SKM-1 treated with dmso at 0.1 percent for 144 hours (cell line): ENCODE measurements around the gene STX8.
"Not testable (repeated sequence)": the region's sequence is repeated elsewhere in the genome, so short reads cannot be mapped to it uniquely, and the experiment has no call there.

Source experiments
- DNase-seq: peaks from one replicate; lab custom pipeline; 2025; ENCODE audit not compliant: unreplicated experiment; lab: John Stamatoyannopoulos, UW

The STX8 gene

DNA sequence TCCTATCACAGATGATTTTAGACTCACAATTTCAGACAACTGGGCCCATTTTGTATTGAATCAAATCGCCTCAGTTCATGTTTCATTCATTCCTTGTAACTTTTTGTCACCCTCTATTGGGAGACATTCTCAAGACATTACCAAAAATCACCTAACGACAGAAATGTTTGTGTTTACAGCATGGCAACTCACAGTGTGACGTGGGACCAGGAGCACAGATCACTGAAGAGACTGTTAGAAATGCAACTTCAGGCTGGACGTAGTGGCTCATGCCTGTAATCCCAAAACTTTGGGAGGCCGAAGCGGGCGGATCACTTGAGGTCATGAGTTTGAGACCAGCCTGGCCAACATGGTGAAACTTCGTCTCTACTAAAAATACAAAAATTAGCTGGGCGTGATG lies 304.7 kb downstream of the STX8 start:
- DNase-seq, result no peak

DNA sequence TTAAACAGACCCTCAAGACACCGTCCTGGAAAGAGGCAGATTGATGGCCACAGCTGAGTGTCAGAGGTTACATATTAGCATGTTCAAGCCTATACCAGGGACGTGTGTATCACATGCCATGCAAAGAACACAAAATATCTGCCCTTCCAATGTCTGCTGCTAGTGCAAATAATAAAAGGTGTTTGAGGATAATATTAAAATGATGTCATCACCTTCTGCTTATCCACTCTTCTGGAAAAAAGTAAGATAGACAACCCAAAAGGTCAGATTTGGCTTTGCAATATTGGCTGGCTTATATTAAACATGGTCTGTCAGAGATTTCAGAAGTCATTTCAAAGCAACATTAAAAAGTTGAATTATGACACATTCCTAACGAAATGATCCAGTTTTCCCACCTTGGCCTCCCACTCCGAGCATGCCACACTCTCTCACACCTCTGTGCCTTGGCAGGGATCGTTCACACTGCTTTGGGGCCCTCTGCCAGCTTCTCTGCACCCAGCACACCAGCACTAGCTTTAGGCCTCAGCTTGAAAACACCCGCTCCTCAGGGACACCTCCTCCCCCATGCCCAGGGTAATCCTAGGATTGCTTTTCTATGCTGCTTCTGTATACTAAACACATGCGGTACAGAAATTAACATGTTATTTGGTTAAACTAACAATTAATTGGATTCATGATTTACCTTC lies 306.1 kb downstream of the STX8 start:
- no peak for DNase-seq

- DNase-seq, result no peak
Measured at GRCh38 chr17:9268546-9268945, 307.1 kb downstream of the STX8 start.

- DNase-seq, result no peak
Measured at GRCh38 chr17:9266697-9267117, 308.9 kb downstream of the STX8 start.

- no peak for DNase-seq
Measured at GRCh38 chr17:9266031-9266680, 309.5 kb downstream of the STX8 start.

DNA sequence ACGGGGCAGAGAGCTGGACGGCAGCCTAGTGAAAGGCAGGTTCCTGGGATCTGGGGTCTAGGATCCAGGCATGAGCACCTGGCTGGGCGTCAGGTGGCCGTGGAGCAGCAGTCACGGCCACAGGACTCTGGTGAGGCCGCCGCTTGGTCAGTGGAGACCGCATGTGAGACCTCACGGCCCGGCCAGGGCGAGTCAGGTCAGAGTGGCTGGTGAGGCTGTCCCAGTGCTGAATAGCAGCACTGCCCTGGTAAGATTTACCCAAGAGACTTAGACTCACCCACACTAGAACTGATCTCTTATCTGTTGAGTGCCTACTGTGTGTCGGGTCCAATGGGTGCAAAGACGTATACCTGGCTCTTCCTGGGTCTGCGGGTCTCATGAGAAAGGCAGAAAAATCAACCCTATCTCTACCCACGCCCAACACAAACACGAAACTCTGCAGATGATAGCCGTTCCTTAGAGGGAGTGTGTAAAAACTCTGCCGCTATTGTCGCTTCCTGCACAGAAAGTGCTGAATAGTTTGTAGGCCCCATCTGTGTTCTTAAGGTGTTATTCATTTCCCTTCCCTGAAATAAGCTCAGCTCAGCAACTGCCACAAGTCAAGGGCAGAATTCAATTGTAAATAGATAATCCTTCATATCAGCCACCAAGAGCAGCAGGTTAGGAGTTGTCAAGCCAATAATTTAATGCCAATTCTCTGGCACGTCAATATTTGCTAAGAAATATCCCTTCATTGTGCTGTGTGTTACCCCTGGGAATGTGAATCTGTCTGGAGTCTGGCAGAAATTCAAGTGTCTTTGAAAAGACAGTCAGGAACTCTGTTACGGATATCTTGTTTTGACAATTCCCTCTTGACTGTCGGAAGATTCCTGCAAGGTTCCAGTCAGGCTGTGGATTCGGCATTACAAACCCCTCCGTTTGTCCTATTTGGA lies 314.3 kb downstream of the STX8 start:
- DNase-seq, result no peak

DNA sequence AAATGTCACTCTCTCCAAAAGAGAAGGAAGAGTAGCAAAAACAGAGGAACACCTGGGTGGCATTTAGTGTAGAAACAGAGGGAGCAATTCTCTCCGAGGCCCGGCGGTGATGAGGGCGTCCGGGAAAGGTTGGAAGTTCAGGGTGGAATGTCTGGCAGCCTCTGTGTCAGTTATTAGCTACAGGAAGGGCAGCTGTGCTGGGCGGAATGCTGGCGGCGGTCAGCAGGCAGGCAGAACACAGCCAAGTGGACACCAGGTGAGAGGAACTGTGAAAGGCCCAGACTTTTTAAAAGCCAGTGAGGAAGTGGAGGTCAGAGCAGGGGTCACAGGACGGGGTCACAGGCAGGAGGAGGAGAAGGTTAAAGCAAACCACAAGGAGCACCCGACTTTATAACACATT lies 316.2 kb downstream of the STX8 start:
- no peak for DNase-seq

DNA sequence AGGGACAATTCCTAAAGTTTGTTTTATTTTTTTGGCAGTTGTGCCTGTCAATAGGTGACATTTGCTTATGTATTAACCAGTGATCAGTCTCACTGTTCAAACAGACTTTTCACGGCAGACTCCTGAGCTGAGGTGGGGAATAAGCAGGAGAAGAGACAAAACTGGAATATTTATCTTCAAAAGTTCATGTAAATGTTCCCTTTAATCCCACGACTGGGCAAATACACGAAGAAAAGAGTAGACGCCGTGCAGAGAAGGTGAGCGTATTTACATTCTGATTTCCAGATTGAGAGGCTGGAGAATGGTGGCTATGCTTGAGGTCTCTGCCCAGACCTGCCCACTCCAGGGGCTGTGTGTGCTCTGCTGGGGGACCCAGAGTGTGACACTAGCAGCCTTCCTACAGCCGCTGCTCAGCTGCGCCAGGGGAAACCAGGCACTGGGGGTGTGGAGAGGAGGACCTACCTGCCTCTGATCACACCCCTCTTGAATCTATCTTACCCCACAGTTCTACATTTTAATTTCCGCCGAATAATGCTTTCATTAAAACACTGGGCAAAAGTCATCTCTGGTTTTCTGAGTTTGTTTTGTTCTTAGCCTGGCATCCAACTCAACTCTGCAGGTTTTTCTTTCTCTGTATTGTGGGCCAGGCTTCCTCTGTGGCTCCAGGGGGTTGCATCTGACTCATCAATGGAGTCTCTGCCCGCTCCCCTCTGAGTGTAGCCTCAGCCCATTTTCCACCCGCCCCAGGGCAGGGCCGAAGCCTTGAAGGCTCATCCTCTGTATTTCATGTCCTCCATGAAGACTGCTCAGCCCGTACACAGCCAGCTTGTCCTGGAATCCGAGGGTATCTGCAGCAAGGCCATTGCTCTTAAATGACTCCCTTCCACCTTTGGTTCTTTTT lies 317.3 kb downstream of the STX8 start:
- DNase-seq, result no peak

GRCh38 chr17:9257630-9257965 lies 318.0 kb downstream of the STX8 start:
- DNase-seq, result not testable (repeated sequence)

GRCh38 chr17:9256751-9257629 lies 318.6 kb downstream of the STX8 start:
- no peak for DNase-seq

- DNase-seq, result no peak
Measured at GRCh38 chr17:9256361-9256750, 319.3 kb downstream of the STX8 start.

GRCh38 chr17:9255833-9256232 lies 319.8 kb downstream of the STX8 start:
- DNase-seq, result no peak

- no peak for DNase-seq
Measured at GRCh38 chr17:9254841-9255240, 320.8 kb downstream of the STX8 start.

- DNase-seq, result no peak
Measured at GRCh38 chr17:9253308-9253707, 322.3 kb downstream of the STX8 start.

- no peak for DNase-seq
Measured at GRCh38 chr17:9251273-9251672, 324.3 kb downstream of the STX8 start.

GRCh38 chr17:9249245-9249953 lies 326.2 kb downstream of the STX8 start:
- no peak for DNase-seq

- no peak for DNase-seq
Measured at GRCh38 chr17:9247401-9247938, 328.1 kb downstream of the STX8 start.

DNA sequence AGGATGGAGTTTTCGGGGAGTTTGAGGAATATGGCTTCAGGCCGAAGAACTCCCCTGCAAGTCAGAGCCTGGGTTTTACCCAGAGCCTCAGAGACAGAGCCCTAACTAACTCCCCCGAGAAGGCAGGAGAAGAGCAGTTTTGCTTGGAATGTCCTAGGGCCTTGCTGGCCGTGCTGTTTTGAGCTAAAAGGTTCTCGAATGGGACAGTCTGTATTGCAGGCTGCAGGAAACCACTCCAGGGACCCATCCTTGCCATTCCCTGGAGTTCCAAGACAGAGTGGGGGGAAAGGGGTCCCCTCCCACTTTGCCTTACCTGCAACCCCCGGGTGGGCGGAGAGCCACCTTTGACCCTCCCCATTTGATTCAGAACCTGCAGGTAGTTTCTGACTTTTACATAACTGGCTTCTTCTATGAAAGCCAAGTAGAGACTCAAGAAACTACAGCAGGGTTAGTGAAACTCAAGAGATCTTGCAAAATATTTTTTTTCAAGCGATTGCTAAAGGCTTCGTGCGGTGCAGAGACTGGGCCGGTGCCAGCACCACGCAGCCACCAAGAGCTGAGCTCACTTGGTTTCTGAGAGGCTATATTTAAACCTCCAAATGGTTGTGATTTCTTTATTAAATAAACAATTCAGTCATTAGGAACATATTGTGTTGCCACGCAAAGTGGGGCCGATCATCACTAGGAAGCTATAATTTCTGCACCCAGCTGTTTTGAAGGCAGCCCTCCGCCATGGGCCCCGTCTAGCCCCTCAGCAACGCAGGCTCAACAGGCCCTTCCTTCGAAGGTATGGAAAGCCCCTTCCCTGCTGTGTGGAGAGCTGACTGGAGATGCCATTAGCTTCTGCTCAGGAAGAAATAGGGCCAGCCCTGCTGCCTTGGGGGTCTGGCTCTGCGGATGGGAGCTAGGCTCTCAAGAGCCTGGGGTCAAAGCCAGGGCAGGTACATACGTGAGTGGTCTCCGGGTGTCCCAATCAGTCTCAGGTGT lies 331.3 kb downstream of the STX8 start:
- DNase-seq, result no peak
